ENCODE measurements around the gene FBXW5.

- TF ChIP-seq SIN3A (IDR thresholded peaks at IDR 0.05; ENCODE audit: borderline replicate concordance, insufficient read depth, low read depth, low read length), result no peak
- TF ChIP-seq, protein P1, sequence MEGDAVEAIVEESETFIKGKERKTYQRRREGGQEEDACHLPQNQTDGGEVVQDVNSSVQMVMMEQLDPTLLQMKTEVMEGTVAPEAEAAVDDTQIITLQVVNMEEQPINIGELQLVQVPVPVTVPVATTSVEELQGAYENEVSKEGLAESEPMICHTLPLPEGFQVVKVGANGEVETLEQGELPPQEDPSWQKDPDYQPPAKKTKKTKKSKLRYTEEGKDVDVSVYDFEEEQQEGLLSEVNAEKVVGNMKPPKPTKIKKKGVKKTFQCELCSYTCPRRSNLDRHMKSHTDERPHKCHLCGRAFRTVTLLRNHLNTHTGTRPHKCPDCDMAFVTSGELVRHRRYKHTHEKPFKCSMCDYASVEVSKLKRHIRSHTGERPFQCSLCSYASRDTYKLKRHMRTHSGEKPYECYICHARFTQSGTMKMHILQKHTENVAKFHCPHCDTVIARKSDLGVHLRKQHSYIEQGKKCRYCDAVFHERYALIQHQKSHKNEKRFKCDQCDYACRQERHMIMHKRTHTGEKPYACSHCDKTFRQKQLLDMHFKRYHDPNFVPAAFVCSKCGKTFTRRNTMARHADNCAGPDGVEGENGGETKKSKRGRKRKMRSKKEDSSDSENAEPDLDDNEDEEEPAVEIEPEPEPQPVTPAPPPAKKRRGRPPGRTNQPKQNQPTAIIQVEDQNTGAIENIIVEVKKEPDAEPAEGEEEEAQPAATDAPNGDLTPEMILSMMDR (IDR thresholded peaks at IDR 0.05), result no peak
- no peak for TF ChIP-seq POLR2AphosphoS5 (IDR thresholded peaks at IDR 0.05; ENCODE audit: low read depth, low read length)
Measured at GRCh38 chr9:136937186-136938001, 7.1 kb downstream of the FBXW5 start.
